DOHH2 (cell line): ENCODE data around the gene APOO.

Experiments
- CTCF ChIP-seq: fragments of 200-600 bp; sonication (generic); IDR thresholded peaks from one replicate; pipeline ENCODE4 v1.5.1; 2014; ENCODE audit warnings: antibody characterized with exemption, mild to moderate bottlenecking, low read depth, low read length; ENCODE audit not compliant: poor library complexity, severe bottlenecking
- EZH2phosphoT487 ChIP-seq: fragments of 200-600 bp; sonication (generic); IDR thresholded peaks from 2 replicates; pipeline ENCODE4 v1.6.1; 2017; ENCODE audit warnings: borderline replicate concordance, mild to moderate bottlenecking, antibody characterized with exemption, low read length, moderate library complexity, mixed read lengths

- TF ChIP-seq CTCF (no peak), EZH2phosphoT487 (no peak)
These were observed 82.1 kb downstream of the APOO start for GRCh38 chrX:23825675-23826074.
